CD14-positive monocyte (primary cell): ENCODE data around the gene RAB11FIP5. TPM values are rescaled to one million over a fixed set of nuclear protein-coding genes. Genes with fewer than 3 reads are reported as not detected.

Source experiments
- DNase-seq, 3 donors: peaks; one replicate each; pipeline ENCODE4 v3.0.0-alpha.2; 2011 to 2022
- H2AFZ ChIP-seq: 2 replicates; pipeline ENCODE4 v1.6.0; 2012; ENCODE audit warnings: mild to moderate bottlenecking, low read depth, low read length, inconsistent platforms; ENCODE audit not compliant: insufficient read depth, poor library complexity, severe bottlenecking
- H3K27ac ChIP-seq, 2 donors: 1 replicate in 1 of 2; 2 replicates in 1 of 2; pipeline ENCODE4 v1.5.1; 2012 to 2013; ENCODE audit warnings: low read length in 2 of 2, control low read depth in 1 of 2, inconsistent platforms in 1 of 2, low read depth in 1 of 2, mild to moderate bottlenecking in 1 of 2
- H3K27me3 ChIP-seq, 2 donors: one replicate each; pipeline versions ENCODE4 v1.6.0 to v1.6.1; 2011 to 2013; ENCODE audit warnings: low read length in 2 of 2; ENCODE audit not compliant: control insufficient read depth in 2 of 2, insufficient read depth in 2 of 2
- H3K36me3 ChIP-seq, 2 donors: replicated peaks in 1 of 2; 1 replicate in 1 of 2; 2 replicates in 1 of 2; pipeline versions ENCODE4 v1.5.1 to v1.6.1; 2012 to 2013; ENCODE audit warnings: low read length in 2 of 2, control low read depth in 1 of 2, inconsistent platforms in 1 of 2, mild to moderate bottlenecking in 1 of 2; ENCODE audit not compliant: insufficient read depth in 2 of 2, control insufficient read depth in 1 of 2
- H3K4me1 ChIP-seq, 2 donors: 1 replicate in 1 of 2; 2 replicates in 1 of 2; pipeline versions ENCODE4 v1.5.1 to v1.6.1; 2012 to 2013; ENCODE audit warnings: low read length in 2 of 2, control low read depth in 1 of 2, inconsistent platforms in 1 of 2, mild to moderate bottlenecking in 1 of 2, moderate library complexity in 1 of 2; ENCODE audit not compliant: insufficient read depth in 2 of 2, control insufficient read depth in 1 of 2
- H3K4me2 ChIP-seq: replicated peaks from 2 replicates; pipeline ENCODE3; 2012; ENCODE audit warnings: low read length, moderate library complexity, mild to moderate bottlenecking; ENCODE audit not compliant: poor library complexity, severe bottlenecking; ENCODE audit errors: extremely low read depth
- H3K4me3 ChIP-seq, 3 experiments: fragments of 200-600 bp in 1 of 3; sonication (generic) in 1 of 3; replicated peaks in 1 of 3; 1 replicate in 2 of 3; 2 replicates in 1 of 3; pipeline ENCODE4 v1.5.1; 2011 to 2013; ENCODE audit warnings: low read length in 3 of 3, mild to moderate bottlenecking in 3 of 3, control low read depth in 2 of 3, low read depth in 2 of 3, inconsistent platforms in 1 of 3, moderate library complexity in 1 of 3
- H3K79me2 ChIP-seq: 2 replicates; pipeline ENCODE4 v1.6.0; 2012; ENCODE audit warnings: mild to moderate bottlenecking, control low read depth, inconsistent platforms, low read length, moderate library complexity; ENCODE audit not compliant: insufficient read depth
- H3K9ac ChIP-seq: 2 replicates; pipeline ENCODE4 v1.6.0; 2017; ENCODE audit warnings: low read length, mild to moderate bottlenecking; ENCODE audit not compliant: insufficient read depth, poor library complexity, severe bottlenecking
- H3K9me3 ChIP-seq, 2 donors: replicated peaks in 1 of 2; 1 replicate in 1 of 2; 2 replicates in 1 of 2; pipeline versions ENCODE4 v1.5.1 to v1.6.1; 2012 to 2013; ENCODE audit warnings: low read length in 2 of 2, control low read depth in 1 of 2; ENCODE audit not compliant: control insufficient read depth in 1 of 2, insufficient read depth in 1 of 2
- H4K20me1 ChIP-seq: 2 replicates; pipeline ENCODE4 v1.6.0; 2012; ENCODE audit warnings: mild to moderate bottlenecking, low read length, control low read depth, moderate library complexity; ENCODE audit not compliant: insufficient read depth
- H3K27ac Mint-ChIP-seq, 7 donors: one replicate each; pipeline ENCODE4 v1.8.0; 2020; ENCODE audit warnings: mild to moderate bottlenecking in 7 of 7, mixed read lengths in 7 of 7, moderate library complexity in 6 of 7, inconsistent platforms in 2 of 7
- H3K27me3 Mint-ChIP-seq, 3 donors: one replicate each; pipeline ENCODE4 v1.8.0; 2021 to 2022; ENCODE audit warnings: low read depth in 3 of 3, mild to moderate bottlenecking in 3 of 3, mixed read lengths in 3 of 3, moderate library complexity in 3 of 3, inconsistent platforms in 1 of 3
- H3K36me3 Mint-ChIP-seq, 2 donors: one replicate each; pipeline ENCODE4 v1.8.0; 2020; ENCODE audit warnings: mixed read lengths in 2 of 2, inconsistent platforms in 1 of 2, mild to moderate bottlenecking in 1 of 2
- H3K4me1 Mint-ChIP-seq: one replicate; pipeline ENCODE4 v1.8.0; 2020; ENCODE audit warnings: mild to moderate bottlenecking, mixed read lengths
- H3K4me3 Mint-ChIP-seq, 2 donors: one replicate each; pipeline ENCODE4 v1.8.0; 2020; ENCODE audit warnings: mild to moderate bottlenecking in 2 of 2, mixed read lengths in 2 of 2, moderate library complexity in 1 of 2
- H3K9me3 Mint-ChIP-seq, 7 donors: one replicate each; pipeline ENCODE4 v1.8.0; 2020 to 2022; ENCODE audit warnings: mixed read lengths in 7 of 7, mild to moderate bottlenecking in 6 of 7, moderate library complexity in 6 of 7, inconsistent platforms in 2 of 7
- WGBS: methylation state at CpG from one replicate; pipeline ENCODE4 v1.1.5; 2013; ENCODE audit warnings: missing lambda C conversion rate; ENCODE audit not compliant: insufficient coverage; 5-methylcytosine and 5-hydroxymethylcytosine counted together
- intact Hi-C, 2 donors: fragments of 100-400 bp; cut with micrococcal nuclease; formaldehyde crosslinking; loops; one replicate each; pipeline versions ENCODE4 v1.15.0 to v1.15.1; 2023
- polyA plus RNA-seq, 3 donors: library from polyadenylated mRNA; depleted of rRNA in 1 of 3; unstranded in 2 of 3; stranded (reverse) in 1 of 3; fragments of 300-500 nt in 2 of 3; fragments of >200 nt in 1 of 3; fragmentation: Illumina TruSeq in 2 of 3; gene quantifications; 1 replicate in 2 of 3; 2 replicates in 1 of 3; pipeline ENCODE4 v1.2.3, GENCODE V29; 2012 to 2021
- TF ChIP-seq, protein P1 (sequence below): fragments of 200-600 bp; IDR thresholded peaks from one replicate; pipeline ENCODE4 v1.8.0; 2022; ENCODE audit warnings: antibody characterized with exemption, mild to moderate bottlenecking

The RAB11FIP5 gene
- polyA plus RNA-seq, 3 donors, result 0.57 to 0.93 (median 0.61) TPM

GRCh38 chr2:73080321-73081131 lies 32.2 kb downstream of the RAB11FIP5 start:
- 97% methylated on average over 20 of the region's 31 CpGs for WGBS

DNA sequence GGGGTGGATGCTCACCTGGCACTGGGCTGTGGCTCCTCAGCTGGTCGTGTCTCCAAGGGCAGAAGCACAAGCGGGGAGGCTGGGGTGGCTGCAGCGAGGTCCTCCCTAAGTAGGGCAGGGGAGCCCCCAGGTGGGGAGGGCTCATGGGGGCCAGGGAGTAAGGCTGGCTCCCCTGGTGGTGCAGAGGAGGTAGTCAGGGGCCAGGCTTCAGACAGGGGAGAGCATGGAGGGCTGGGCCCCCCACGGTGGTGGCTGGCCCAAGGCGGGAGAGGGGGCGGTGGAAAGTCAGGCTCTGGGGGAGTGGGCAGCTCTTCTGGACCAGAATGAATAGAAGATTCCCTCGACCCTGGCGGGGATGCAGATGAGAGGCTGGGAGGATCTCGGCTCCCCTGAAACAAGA lies 33.1 kb downstream of the RAB11FIP5 start:
- no peak for DNase-seq
- no peak overlapping the region for H3K4me3 Mint-ChIP-seq
- WGBS, result 94% methylated on average over 8 of the region's 9 CpGs
- Histone ChIP-seq H4K20me1 (no peaks in the 10 kb centered on the region), H3K4me3 (no peak overlapping the region), H3K79me2 (no peaks in the 10 kb centered on the region), H3K4me1 (no peaks in the 10 kb centered on the region), H3K27me3 (no peaks in the 10 kb centered on the region), H3K9me3 (no peaks in the 10 kb centered on the region), H3K27ac (no peak overlapping the region), H3K36me3 (no peaks in the 10 kb centered on the region), H3K9ac (no peak overlapping the region), H3K4me2 (no peak overlapping the region), H2AFZ (no peak overlapping the region)
- H3K4me1 Mint-ChIP-seq, result no peaks in the 10 kb centered on the region
- H3K9me3 Mint-ChIP-seq, result peaks cover 0 to 1% (median 0%) of the 10 kb centered on the region in 7 donors
- no peaks in the 10 kb centered on the region for H3K36me3 Mint-ChIP-seq
- TF ChIP-seq, protein P1, sequence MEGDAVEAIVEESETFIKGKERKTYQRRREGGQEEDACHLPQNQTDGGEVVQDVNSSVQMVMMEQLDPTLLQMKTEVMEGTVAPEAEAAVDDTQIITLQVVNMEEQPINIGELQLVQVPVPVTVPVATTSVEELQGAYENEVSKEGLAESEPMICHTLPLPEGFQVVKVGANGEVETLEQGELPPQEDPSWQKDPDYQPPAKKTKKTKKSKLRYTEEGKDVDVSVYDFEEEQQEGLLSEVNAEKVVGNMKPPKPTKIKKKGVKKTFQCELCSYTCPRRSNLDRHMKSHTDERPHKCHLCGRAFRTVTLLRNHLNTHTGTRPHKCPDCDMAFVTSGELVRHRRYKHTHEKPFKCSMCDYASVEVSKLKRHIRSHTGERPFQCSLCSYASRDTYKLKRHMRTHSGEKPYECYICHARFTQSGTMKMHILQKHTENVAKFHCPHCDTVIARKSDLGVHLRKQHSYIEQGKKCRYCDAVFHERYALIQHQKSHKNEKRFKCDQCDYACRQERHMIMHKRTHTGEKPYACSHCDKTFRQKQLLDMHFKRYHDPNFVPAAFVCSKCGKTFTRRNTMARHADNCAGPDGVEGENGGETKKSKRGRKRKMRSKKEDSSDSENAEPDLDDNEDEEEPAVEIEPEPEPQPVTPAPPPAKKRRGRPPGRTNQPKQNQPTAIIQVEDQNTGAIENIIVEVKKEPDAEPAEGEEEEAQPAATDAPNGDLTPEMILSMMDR, result no peak
- peaks cover 6 to 20% (median 19%) of the 10 kb centered on the region in 3 donors for H3K27me3 Mint-ChIP-seq
- H3K27ac Mint-ChIP-seq, result no peak overlapping the region
- intact Hi-C loops, result no loop called here

More at GRCh38 chr2:73080321-73081131, 32.2 kb downstream of the RAB11FIP5 start:
- TF ChIP-seq, protein P1, result no peak
- no peak overlapping the region for H3K4me3 Mint-ChIP-seq
- H3K27me3 ChIP-seq, result no peaks in the 10 kb centered on the region
- no peak overlapping the region for H3K9ac ChIP-seq
- H3K4me1 Mint-ChIP-seq, result peaks cover 1% of the 10 kb centered on the region
- H3K79me2 ChIP-seq, result no peaks in the 10 kb centered on the region
- no peak overlapping the region for H3K4me3 ChIP-seq
- H2AFZ ChIP-seq, result no peak overlapping the region
- H4K20me1 ChIP-seq, result no peaks in the 10 kb centered on the region
- no peaks in the 10 kb centered on the region for H3K36me3 Mint-ChIP-seq
- H3K9me3 Mint-ChIP-seq, result peaks cover 0 to 1% (median 0%) of the 10 kb centered on the region in 7 donors
- peaks cover 6 to 20% (median 13%) of the 10 kb centered on the region in 3 donors for H3K27me3 Mint-ChIP-seq
- intact Hi-C loops, result no loop called here
- H3K36me3 ChIP-seq, result no peaks in the 10 kb centered on the region
- no peak overlapping the region for H3K4me2 ChIP-seq
- H3K4me1 ChIP-seq, result no peaks in the 10 kb centered on the region
- no peak overlapping the region for H3K27ac Mint-ChIP-seq
- no peaks in the 10 kb centered on the region for H3K9me3 ChIP-seq
- DNase-seq, result no peak
- H3K27ac ChIP-seq, result no peak overlapping the region
